DMS 273 treated with DMSO at 0.1 percent for 48 hours (cell line): Measurements from ENCODE around the gene GUF1.

ENCODE experiments used
- DNase-seq: peaks from one replicate; lab custom pipeline; 2025; lab: John Stamatoyannopoulos, UW

Gene GUF1, protein sequence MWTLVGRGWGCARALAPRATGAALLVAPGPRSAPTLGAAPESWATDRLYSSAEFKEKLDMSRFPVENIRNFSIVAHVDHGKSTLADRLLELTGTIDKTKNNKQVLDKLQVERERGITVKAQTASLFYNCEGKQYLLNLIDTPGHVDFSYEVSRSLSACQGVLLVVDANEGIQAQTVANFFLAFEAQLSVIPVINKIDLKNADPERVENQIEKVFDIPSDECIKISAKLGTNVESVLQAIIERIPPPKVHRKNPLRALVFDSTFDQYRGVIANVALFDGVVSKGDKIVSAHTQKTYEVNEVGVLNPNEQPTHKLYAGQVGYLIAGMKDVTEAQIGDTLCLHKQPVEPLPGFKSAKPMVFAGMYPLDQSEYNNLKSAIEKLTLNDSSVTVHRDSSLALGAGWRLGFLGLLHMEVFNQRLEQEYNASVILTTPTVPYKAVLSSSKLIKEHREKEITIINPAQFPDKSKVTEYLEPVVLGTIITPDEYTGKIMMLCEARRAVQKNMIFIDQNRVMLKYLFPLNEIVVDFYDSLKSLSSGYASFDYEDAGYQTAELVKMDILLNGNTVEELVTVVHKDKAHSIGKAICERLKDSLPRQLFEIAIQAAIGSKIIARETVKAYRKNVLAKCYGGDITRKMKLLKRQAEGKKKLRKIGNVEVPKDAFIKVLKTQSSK

DNA sequence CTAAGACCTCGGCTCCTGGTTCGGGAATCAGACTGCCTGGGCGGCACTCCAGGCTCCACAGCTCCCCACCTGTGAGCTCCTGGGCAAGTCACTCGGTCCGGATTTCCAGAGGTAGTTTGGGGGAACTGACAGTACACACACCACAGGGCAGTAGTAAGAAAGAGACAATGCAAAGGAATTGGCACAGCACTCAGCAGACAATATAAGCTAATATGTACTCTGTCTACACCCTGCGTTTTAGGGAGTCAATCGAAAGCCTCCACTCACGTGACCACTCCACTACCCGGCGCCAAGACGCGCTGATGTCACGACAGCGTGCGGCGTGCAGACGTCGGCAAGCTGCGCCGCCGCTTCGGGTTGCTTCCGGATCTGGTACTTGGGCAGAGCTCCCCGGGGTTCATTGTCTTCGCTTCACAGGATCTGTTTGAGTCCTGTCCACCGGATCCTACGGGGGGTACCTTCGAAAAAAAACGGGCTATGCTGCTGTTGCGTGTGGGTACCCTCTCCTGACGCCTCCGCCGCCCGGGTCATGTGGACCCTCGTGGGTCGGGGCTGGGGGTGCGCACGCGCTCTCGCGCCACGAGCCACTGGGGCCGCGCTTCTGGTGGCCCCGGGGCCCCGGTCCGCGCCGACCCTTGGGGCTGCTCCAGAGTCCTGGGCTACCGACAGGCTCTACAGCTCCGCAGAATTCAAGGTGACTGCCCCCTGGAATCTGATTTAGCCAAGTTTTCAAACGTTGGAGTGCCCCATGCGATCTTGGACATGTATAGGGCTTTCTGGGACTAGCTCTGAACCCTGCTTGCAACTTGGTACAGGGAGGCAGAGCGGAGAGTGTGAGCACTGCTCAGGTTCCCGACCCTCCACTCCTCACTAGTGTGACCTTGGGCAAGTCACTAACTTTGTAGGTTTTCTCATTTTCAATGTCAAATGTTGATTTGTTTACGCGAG is at the start of gene GUF1:
Gene GUF1, plus strand, starts transcription at position 327 of the 948 bp plus-strand sequence. Its CDS starts 203 bp downstream, at position 530.
- peak; percentile 38 for DNase-seq

DNA sequence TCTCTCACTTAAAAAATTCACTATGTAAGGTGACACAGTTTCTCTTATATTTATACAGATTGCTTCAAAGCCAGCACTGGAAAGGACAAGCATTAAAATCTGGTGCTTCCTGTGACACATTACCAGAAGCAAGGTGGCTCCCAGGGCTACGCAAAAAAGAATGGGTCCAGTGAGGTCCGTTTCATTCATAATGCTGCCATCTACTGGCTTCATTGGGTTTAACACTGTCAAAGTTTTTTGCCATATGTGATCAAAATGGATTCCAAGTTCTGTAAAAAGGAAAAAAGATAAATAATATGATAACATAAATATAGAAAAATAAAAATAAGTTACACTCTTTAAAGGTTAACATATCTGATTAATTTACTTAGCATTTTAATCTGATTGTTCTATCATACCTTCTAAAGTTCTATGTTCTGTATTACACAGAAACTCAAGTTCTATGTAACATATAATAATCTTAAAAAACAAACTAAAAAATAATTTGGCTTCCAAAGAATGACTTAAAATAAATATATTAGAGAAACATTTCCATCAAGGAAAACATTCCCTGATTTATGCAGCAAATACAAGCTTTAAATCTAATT is 48.8 kb upstream of the GUF1 start:
- no peak for DNase-seq

DNA sequence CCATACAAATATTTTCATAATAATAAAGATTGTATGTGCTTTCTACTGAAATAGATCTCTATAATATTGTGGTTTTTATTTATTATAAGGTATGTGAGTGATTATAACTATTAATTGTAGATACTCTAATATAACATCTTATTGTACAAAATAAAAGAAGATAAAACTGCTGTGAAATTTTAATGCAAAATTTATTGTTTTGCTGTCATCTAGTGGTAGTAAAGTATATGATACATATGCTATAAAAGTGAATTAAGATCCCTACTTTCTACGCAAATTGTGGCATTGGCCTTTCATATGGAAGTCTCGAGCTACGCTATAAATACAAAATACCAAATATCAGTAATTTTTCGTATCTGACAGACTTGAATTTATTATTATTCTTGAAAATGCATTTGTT is 46.1 kb upstream of the GUF1 start:
- DNase-seq, result no peak

DNA sequence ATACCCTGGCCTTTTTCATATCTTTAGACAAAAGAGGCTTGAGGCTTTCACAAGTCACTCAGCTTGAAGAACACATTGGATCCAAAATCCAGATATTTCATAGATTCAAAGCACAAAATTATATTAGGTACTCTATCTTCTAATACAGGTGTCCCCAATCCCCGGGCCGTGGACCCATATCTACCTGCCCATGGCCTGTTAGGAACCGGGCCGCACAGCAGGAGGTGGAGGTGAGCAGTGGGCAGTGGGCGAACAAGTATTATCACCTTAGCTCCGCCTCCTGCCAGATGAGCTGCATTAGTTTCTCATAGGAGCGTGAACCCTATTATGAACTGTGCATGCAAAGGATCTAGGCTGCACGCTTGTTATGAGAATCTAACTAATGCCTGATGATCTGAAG is 45.5 kb upstream of the GUF1 start:
- DNase-seq, result no peak

DNA sequence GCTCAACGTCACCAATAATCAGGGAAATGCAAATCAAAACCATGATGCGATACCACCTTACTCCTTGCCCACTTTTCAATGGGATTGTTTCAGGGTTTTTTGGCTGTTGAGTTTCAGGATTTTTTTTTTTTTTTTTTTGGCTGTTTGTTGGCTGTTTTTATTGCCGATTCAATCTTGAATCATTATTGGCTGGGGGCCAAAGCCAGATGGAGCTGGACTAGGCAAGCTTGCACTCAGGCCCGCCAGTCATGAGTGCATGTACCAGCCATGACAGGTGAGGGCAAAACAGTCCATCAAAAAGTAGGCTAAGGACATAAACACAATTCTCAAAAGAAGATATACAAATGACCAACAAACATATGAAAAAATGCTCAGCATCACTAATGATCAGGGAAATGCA is 40.1 kb upstream of the GUF1 start:
- no peak for DNase-seq

DNA sequence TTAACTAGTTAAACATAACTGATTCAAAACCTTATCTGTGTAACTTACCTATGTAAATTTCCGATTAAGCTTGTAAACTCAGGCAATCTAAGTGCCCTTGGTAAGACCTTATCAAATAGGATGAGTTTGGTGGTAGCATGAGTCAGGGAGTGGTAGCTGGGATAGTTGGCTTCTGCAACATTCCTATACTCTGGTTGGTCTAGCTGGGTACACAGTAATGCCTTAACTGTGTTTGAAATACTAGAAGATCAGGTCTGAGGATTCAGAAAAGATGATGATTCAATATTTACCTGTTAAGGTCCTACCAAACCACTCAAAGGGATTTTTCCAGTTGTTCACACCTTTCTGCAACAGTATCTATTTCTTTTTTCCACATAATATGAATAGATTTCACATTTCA is 32.1 kb upstream of the GUF1 start:
- no peak for DNase-seq

DNA sequence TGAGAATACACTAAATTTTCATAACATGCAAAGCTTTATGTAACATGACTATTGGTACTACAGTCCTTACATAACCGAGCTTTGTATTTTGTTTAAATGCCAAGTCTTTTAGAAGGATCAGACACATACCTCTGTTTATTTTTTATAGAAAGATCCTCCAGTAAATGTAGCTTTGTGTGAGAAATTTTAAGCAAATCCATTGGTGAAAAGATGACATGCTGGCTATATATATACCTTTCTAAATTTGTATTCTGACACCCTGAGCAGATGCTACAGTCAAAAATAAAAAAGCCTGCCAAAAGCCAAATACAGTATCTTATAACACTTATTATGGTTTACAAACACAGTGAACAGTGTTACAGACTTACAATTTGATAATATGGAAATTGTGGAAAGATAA is 26.8 kb upstream of the GUF1 start, which contains the start of gene YIPF7:
Gene YIPF7, minus strand, starts transcription at position 201 of the 400 bp plus-strand sequence. CDS start 1,525 bp downstream, outside the sequence.
- no peak for DNase-seq

DNA sequence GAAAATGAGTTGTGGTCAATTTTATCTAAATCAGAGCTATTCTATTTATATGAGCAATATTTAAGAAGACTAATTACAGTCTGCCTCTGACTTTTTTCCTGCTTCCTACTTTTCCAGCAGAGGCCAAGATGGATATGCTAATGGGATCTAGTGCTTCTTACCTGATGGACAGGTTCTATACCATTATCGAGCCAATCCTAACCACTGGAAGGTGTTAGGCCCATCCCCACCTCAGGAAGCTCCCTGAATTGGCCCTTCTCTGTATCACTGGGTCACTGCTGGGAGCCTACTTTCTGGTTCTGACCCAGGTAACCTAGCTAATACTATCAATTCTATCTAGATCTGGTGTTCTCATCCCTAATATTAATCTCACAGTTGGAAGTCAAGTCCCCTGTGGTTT is 26.2 kb upstream of the GUF1 start:
- DNase-seq, result no peak

DNA sequence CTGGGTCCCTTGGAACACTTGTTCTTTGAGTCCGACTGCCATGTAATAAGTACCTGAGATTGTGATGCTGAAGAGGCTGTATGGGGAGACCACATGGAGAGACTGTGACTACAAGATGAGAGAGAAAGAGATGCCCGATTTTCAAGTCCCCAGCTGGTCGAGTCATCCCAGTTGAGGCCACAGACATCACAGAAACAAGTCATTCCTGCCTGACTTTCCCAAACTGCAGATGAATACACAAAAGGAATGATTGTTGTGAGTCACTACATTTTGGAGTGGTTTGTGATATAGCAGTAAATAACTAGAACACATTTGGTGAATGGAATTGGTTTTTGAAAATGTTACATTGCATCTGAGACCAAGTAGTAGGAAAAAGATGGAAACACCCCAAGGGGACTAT is 17.8 kb upstream of the GUF1 start:
- DNase-seq, result no peak

DNA sequence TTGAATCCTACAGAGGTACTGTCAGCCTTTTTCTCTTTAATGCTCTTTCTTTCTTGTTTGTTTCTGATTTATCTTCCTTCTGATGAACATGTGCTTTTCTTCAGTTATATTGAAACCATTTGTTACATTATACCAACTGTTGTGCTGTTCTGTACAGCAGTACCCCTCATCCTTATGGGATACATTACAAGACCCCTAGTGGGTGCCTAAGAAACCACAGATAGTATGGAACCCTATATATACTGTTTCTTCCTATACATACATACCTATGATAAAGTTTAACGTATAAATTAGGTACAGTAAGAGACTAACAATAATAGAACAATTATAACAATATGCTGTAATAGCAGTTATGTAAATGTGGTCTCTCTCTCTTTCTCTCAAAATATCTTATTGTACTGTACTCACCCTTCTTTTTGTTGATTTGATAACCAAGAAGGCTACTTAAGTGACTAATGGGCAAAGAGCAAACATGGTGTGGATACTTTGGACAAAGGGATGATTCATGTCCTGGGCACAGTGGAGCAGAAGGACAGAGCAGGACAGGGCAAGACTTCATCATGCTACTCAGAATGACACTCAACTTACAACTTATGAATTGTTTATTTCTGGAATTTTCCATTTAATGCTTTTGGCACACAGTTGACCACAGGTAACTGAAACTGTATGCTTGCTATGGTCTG is 16.1 kb upstream of the GUF1 start:
- DNase-seq, result no peak

DNA sequence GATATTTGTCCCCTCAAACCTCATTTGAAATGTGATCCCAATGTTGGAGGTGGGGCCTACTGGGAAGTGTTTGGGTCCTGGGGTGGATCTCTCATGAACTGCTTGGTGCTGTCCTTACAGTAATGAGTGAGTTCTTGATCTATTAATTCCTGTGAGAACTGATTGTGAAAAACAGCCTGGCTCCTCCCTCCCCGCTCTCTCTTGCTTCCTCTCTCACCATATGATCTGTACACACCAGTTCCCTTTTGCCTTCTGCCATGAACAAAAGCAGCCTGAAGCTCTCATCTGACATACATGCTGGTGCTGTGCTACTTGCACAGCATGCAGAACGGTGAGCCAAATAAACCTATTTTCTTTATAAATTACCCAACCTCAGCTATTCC is 15.6 kb upstream of the GUF1 start:
- DNase-seq, result no peak

DNA sequence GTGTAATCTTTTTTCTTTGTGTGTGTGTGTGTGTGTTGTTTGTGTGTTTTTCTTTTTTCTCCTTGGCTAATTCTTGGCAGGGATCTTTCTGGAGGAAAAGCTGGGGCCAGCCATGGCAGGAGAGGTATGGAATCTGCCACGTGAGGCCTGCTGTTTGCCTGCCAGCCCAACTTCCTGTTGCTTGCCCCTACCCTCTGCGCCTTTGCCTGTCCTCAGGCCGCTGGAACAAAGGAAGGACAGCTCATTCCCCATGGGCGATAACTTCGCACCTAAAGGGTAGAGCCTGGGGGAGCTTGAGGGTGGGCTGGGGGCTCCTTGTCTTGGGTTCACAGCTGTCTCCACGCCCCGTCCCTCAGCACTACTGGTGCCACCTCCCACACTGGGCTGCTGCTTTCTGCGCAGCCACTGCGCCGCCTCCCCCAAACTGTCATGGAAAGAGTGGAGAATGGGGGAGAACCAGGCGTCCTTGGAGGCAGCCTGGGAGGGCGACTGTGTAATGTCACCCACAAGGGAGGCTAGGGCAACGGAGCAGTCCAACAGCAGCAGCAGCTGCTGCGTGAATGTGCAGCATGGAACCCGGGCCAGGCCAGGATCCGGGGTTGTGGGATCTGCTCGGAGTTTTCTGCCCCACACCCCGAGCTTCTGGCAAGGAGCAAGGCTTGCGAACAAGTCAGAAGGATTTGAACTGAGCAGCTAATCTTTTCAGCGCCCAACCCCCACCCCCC is 14.5 kb upstream of the GUF1 start:
- DNase-seq, result no peak

DNA sequence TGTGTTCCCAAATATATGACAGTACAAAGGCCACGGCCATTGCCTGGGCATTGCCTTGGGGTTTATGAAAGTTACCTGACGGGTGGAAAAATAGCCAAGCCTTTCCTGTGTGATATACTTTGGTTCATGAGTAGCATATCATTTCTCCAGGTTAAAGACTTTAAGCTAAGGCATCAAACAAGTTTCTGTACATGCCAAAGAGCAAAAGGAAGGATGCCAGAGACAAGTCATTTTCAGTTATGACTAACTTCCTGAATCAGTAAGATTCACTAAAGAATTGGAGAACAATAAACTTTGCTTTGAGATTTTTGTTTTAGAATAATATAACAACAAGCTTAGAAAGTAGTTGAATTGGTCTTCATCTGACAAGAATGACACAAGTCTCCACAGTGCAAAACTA is 9.7 kb upstream of the GUF1 start:
- no peak for DNase-seq

DNA sequence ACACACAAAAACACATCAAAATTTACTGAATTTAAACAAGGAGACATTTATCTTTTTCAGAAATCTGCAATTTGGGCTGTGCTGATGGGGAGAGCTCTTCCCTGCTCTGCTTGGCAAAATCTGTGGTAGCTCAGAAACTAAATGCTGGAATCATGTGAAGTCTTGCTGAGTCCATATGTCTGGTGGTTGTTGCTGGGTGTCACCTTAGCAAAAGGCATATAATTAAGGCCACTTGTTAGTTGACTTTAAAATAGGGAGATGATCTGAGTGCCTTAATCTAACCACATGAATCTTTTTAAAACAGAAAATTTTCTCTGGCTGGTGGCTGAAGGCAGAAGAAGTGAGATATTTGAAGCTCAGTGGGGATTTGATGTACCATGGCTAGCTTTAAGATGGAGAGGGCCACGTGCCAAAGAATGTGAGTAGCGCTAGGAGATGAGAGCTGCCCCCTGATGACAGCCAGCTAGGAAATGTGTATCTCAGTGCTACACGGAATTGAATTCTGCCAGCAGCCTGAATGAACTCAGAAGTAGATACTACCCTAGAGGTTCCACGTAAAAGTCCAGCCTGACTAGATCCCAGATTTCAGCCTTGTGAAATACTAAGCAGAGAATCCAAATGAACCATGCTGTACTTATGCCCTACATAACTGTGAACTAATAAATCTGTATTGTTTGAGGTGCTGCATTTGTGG is 7.6 kb upstream of the GUF1 start:
- DNase-seq, result no peak

DNA sequence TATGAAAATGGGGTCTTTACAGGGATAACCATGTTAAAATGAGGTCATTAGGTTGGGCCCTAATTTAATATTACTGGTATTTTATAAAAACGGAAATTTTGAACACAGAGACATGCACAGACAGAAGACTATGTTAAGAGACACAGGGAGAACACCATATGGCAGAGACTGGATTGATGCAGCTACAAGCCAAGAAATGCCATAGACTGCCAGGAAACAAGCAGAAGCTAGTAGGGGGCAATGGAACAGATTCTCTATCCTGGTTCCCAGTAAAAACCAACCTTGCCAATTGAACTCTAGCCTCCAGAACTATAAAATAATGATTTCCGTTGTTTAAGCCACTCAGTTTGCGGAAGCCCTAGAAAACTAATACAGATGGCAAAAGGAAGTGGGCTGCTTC is 6.6 kb upstream of the GUF1 start:
- no peak for DNase-seq

DNA sequence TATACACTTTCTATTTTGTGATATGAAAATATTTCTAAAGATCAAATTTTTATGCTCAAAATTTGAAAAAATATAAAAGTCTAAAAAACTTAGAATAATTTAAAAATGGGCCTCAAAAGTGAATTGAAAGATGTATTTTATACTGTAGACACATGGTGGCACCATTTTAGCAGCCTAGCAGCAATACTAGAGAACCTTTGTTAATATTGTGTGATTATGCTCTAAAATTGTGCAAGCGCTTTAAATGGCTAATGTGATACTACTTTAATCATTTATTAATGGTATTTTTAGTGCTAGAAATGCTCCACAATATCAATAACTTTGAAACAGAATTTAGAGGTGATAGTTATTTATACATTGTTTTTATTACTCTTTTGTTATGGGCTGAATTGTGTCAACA is 3.7 kb upstream of the GUF1 start:
- DNase-seq, result no peak

DNA sequence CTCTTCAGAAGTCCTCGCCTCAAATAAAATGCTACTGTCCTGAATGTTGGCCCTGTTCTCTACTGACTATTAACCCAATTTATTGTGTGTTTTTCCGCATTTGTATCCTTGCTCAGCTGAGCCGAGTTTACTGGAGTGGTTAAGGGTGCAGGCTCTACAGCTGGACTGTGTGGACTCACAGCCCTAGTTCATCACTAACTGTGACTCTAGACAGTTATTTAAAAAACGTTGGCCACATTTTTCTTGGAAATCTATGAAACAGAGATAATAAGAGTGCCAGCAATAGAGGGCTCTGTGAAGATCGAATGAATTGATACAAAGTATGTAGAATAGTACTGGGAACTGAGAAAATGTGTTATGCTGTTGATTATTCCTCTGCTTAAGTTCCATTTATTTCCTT is 2.9 kb upstream of the GUF1 start:
- no peak for DNase-seq

DNA sequence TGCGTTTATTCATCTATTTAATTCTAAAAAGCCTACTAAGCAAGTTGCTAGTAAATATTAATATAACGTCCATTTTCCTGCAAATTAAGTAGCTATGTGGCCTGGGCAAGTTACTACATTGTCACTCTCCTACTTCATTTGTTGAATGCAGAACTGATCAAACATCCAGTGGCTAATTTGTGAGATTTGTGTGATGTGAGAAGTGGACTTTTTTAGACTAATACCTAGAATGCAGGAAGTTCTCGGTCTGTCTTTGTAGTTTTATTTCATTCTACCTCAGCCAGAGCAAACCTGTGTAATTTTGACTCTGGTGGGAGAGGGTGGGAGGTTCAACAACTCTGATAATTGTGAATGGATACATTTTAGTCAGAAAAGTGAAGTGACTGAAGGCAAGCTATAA is 840 bp downstream of the GUF1 start:
- no peak for DNase-seq

DNA sequence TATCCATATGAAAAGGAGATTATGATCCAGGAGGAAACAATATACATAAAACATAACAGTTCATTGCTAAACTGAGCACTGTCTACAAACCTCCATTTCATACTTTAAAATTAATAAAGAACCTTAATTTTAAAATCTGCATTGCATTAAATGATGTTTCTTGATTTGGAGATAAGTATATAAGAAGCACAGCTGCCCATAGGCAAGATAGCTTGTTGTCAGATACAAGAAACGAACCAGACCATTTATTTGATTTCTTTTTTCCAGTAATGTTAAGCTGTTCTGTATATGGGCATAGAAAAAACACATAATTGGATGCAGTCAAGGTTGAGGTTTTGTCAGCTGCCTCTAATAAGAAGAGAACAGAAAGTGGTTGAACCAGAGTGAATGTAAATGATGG is 6.4 kb downstream of the GUF1 start:
- DNase-seq, result no peak

DNA sequence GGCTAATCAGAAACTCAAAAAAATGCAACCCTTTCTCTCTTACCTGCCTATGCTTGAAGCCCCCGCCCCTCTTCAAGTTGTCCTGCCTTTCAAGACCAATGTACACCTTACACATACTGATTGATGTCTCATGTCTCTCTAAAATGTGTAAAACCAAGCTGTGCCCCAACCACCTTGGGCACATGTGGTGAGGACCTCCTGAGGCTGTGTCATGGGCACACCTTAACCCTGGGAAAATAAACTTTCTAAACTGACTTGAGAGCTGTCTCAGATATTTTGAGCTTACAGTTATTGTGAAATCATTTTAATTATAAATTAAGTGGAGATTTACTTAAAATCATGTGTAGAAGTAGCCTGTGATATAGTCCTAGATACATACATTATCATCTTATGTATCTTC is 22.2 kb downstream of the GUF1 start:
- DNase-seq, result no peak
